ENCODE measurements around the gene TEX14.

TEX14 gene

GRCh38 chr17:58574025-58574424 is 117.8 kb downstream of the TEX14 start:
- TF ChIP-seq CTCF (IDR thresholded peaks at IDR 0.05), result no peak

GRCh38 chr17:58572846-58573245 is 119.0 kb downstream of the TEX14 start:
- no peak for TF ChIP-seq CTCF (IDR thresholded peaks at IDR 0.05)

DNA sequence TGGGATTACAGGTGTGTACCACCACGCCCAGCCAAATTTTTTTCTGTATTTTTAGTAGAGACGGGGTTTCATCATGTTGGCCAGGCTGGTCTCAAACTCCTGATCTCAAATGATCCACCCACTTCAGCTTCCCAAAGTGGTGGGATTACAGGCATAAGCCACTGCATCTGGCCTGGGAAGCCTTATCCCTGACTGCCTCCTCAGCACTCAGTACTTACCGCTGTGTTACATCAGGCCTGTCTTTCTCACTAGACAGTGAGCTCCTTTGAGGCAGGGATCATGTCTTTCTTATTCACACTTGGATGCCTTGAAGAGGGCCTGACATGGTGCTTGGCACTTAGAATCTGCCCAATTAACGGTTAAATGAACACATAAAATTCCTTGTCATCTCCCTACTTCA is 121.1 kb downstream of the TEX14 start:
- no peak for TF ChIP-seq CTCF (IDR thresholded peaks at IDR 0.05)

DNA sequence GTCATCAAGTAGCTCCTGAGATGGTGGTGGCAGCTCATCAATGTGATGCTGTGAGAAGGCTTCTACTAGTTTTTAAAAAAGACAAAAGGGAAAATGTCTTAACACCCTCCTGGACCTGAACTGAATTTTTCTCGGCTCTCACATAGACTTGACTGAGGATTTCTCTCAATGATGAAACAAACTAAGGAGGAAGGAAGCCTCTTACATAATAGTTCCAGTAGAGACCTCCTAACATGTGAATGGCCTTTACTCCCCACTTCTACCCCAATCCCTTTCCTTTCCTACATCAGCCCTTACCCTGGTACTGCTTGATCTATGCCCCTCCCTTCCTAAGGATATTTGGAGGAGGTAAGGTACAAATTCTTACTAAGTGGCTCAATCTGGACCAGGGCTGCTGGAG is 122.6 kb downstream of the TEX14 start:
- no peak for TF ChIP-seq CTCF (IDR thresholded peaks at IDR 0.05)

GRCh38 chr17:58568044-58568799 is 123.6 kb downstream of the TEX14 start:
- TF ChIP-seq CTCF (IDR thresholded peaks at IDR 0.05), result no peak

DNA sequence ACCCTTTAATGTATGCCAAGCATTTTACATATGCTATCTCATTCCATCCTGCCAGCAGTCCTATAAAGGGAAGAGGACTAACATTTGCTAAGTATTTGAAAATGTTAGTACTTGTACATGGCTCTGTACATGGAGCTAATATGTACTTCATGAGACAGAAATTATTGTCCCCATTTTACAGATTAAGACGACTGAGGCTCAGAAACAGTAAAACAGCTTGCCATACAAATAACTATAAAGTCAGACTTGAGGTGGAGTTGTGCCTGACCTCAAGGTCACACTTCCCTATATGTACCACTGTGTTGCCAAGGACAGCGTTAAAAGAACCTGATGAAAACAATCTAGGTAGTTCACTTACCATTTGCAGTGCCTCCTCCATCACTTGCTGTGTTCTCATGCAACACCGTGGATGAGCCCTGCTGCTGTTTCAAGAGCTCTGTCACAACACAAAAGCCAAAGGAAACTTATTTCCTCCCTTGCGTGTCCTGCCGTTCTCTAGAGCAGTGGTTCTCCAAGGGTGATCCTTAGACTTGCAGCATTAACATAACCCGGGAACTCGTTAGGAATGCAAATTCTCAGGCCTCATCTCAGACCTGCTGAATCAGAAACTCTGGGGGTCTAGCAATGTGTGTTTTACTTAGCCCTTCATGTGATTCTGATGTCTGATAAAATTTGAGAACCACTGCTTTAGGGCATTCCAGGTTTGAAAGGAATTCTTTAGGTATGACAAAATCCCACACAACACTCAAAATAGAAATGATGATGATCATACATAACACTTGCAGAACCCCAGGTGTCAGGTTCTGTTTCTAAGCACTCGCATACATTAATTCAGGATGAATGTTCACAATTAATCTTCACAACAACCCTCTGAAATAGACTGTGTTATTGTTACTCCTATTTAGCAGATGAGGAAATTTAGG is 126.2 kb downstream of the TEX14 start:
- no peak for TF ChIP-seq CTCF (IDR thresholded peaks at IDR 0.05)

DNA sequence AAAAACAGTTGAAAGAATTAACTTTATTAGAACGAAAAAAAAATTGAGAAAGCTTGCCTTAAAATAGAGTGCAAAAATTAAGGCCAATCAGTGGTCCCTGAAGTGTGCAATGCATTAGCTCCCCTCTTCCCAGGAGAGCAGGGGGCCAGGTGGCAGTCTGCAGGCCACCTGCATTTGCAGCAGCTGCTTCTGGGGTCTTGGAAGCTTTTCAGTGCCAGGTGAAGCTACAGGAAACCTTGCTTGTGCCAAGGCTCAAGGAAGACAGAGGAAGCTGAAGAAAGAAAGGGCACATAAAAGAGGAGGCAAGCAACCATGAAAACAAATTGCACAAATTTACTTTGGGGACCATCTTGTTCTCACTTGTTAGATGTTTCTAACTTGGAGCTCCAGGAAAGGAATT is 126.9 kb downstream of the TEX14 start:
- TF ChIP-seq CTCF (IDR thresholded peaks at IDR 0.05), result no peak

All from LNCAP (cell line).